ENCODE measurements around the gene SMARCC1.

- TF ChIP-seq, protein P1, sequence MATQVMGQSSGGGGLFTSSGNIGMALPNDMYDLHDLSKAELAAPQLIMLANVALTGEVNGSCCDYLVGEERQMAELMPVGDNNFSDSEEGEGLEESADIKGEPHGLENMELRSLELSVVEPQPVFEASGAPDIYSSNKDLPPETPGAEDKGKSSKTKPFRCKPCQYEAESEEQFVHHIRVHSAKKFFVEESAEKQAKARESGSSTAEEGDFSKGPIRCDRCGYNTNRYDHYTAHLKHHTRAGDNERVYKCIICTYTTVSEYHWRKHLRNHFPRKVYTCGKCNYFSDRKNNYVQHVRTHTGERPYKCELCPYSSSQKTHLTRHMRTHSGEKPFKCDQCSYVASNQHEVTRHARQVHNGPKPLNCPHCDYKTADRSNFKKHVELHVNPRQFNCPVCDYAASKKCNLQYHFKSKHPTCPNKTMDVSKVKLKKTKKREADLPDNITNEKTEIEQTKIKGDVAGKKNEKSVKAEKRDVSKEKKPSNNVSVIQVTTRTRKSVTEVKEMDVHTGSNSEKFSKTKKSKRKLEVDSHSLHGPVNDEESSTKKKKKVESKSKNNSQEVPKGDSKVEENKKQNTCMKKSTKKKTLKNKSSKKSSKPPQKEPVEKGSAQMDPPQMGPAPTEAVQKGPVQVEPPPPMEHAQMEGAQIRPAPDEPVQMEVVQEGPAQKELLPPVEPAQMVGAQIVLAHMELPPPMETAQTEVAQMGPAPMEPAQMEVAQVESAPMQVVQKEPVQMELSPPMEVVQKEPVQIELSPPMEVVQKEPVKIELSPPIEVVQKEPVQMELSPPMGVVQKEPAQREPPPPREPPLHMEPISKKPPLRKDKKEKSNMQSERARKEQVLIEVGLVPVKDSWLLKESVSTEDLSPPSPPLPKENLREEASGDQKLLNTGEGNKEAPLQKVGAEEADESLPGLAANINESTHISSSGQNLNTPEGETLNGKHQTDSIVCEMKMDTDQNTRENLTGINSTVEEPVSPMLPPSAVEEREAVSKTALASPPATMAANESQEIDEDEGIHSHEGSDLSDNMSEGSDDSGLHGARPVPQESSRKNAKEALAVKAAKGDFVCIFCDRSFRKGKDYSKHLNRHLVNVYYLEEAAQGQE (IDR thresholded peaks at IDR 0.05; ENCODE audit: insufficient read depth in 1 of 2, low read depth in 2 of 2, low read length in 1 of 2) = no peak
- TF ChIP-seq, protein P2, sequence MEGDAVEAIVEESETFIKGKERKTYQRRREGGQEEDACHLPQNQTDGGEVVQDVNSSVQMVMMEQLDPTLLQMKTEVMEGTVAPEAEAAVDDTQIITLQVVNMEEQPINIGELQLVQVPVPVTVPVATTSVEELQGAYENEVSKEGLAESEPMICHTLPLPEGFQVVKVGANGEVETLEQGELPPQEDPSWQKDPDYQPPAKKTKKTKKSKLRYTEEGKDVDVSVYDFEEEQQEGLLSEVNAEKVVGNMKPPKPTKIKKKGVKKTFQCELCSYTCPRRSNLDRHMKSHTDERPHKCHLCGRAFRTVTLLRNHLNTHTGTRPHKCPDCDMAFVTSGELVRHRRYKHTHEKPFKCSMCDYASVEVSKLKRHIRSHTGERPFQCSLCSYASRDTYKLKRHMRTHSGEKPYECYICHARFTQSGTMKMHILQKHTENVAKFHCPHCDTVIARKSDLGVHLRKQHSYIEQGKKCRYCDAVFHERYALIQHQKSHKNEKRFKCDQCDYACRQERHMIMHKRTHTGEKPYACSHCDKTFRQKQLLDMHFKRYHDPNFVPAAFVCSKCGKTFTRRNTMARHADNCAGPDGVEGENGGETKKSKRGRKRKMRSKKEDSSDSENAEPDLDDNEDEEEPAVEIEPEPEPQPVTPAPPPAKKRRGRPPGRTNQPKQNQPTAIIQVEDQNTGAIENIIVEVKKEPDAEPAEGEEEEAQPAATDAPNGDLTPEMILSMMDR (IDR thresholded peaks at IDR 0.05) = no peak
- TF ChIP-seq POLR2AphosphoS5 (IDR thresholded peaks at IDR 0.05; ENCODE audit: low read depth, low read length) = no peak
- no peak for TF ChIP-seq TCF7L2 (IDR thresholded peaks at IDR 0.05; ENCODE audit: low read depth, low read length)
Measured at GRCh38 chr3:47652142-47652541, 129.6 kb downstream of the SMARCC1 start.

Measured in Panc1 (cell line).